PC-9 (cell line): ENCODE data around the gene EHBP1.

Experiments
- EZH2 ChIP-seq: fragments of 200-600 bp; sonication (generic); IDR thresholded peaks from 2 replicates; pipeline ENCODE4 v1.8.0; 2017; ENCODE audit warnings: antibody characterized with exemption, low read depth
- TF ChIP-seq, protein P1 (sequence below): fragments of 200-600 bp; sonication (generic); conservative IDR thresholded peaks from 2 replicates; pipeline ENCODE4 v1.6.1; 2017; ENCODE audit warnings: mixed run types, antibody characterized with exemption, mild to moderate bottlenecking, moderate library complexity

DNA sequence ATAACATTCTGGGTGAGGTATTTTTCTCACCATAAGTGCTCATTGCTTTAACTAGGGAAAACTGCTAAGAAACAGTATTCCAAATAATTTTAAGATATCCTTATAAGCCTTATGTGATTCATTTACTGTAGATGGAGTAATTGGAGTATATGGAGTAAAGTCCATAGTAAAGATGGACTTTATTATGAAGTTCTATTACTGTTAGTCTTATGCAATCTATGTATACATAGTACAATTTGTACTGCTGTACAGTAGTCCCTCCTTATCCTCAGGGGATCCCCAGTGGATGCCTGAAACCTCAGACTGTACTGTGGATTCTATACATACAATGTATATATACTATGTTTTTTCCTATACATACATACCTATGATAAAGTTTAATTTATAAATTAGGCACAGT lies 304.0 kb downstream of the EHBP1 start:
- TF ChIP-seq EZH2: no peak
- TF ChIP-seq, protein P1, sequence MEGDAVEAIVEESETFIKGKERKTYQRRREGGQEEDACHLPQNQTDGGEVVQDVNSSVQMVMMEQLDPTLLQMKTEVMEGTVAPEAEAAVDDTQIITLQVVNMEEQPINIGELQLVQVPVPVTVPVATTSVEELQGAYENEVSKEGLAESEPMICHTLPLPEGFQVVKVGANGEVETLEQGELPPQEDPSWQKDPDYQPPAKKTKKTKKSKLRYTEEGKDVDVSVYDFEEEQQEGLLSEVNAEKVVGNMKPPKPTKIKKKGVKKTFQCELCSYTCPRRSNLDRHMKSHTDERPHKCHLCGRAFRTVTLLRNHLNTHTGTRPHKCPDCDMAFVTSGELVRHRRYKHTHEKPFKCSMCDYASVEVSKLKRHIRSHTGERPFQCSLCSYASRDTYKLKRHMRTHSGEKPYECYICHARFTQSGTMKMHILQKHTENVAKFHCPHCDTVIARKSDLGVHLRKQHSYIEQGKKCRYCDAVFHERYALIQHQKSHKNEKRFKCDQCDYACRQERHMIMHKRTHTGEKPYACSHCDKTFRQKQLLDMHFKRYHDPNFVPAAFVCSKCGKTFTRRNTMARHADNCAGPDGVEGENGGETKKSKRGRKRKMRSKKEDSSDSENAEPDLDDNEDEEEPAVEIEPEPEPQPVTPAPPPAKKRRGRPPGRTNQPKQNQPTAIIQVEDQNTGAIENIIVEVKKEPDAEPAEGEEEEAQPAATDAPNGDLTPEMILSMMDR: no peak
